Astrocyte (in vitro differentiated cells and primary cell): ENCODE data around the gene VIPR2.

Experiments
- CTCF ChIP-seq: IDR thresholded peaks from 2 replicates; pipeline ENCODE4 v1.5.1; 2011; ENCODE audit warnings: low read depth, mild to moderate bottlenecking, inconsistent platforms, low read length, moderate library complexity; ENCODE audit not compliant: insufficient read depth
- EZH2 ChIP-seq: IDR thresholded peaks from 2 replicates; pipeline ENCODE4 v1.6.1; 2012; ENCODE audit warnings: mild to moderate bottlenecking, low read length, inconsistent platforms; ENCODE audit not compliant: insufficient read depth

DNA sequence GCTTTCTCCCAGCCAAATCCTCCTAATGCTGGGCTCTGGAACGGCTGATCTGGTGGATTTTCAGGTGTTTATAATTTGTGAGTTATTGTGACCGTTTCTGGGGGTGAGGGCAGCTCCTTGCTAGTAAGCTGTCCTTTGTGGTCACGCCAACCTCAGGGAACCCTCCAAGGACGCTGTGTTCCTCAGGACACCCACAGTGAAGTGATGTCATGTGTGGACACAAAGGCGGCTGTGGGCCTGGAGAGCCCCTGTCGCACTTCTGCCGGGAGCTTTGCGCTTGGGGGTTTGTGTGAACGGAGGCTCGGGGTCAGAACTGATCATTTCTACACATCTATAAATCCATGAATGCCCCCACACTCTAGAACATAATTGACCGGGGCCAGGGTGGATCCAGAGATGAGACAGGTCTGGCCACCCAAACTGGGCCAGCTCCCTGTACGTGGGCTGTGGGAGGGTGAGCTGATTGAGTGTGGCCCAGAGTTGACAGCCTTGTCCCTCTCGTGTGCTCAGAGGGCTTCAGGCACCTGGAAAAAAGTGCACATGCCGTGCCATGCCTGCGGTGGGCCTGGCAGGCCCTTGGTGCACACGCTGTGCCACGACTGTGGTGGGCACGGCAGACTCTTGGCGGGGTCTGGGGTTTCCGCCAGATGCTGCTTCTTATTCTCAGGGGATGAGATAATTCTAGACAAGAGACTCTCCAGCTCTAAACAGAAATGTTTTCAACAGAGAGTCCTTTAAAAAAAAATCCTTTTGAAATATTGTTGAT, 130.2 kb downstream of the VIPR2 start:
- no peak for TF ChIP-seq CTCF
- TF ChIP-seq EZH2: no peak
